Peyer's patch (tissue), 4 donors: Measurements from ENCODE around the gene EBP.
"Not testable (repeated sequence)": the region's sequence is repeated elsewhere in the genome, so short reads cannot be mapped to it uniquely, and the experiment has no call there.

ENCODE experiments used
- POLR2A ChIP-seq, 2 donors: fragments of 450-650 bp; IDR thresholded peaks; one replicate each; pipeline ENCODE4 v1.5.1; 2017; ENCODE audit warnings: antibody characterized with exemption in 2 of 2, mild to moderate bottlenecking in 2 of 2, moderate library complexity in 2 of 2
- TF ChIP-seq, protein P1 (sequence below), 6 experiments: fragments of 450-650 bp in 4 of 6; fragments of 200-600 bp in 2 of 6; sonication (generic) in 1 of 6; IDR thresholded peaks; one replicate each; pipeline ENCODE4 v1.5.1; 2017 to 2019; ENCODE audit warnings: antibody characterized with exemption in 6 of 6, mild to moderate bottlenecking in 3 of 6, moderate library complexity in 1 of 6

DNA sequence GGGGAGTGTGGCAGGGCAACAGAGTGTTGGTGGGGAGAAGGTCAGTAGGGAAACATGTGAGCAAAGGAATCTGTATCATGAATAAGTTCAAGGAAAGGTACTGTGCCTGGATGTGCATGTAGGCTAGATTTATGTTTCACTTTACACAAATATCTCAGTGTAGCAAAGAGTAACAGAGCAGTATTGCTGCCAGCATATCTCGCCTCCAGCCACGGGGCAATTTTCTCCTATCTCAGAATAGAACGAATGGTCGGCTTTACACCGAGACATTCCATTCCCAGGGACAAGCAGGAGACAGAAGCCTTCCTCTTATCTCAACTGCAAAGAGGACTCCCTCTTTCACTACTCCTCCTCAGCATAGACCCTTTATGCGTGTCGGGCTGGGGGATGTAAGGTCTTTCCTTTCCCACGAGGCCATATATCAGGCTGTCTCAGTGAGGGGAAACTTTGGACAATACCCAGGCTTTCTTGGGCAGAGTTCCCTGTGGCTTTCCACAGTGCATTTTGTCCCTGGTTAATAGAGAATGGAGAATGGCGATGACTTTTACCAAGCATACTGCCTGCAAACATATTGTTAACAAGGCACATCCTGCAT is 34.2 kb downstream of the EBP start:
- not testable (repeated sequence) for TF ChIP-seq POLR2A (IDR thresholded peaks at IDR 0.05)
- TF ChIP-seq, protein P1, sequence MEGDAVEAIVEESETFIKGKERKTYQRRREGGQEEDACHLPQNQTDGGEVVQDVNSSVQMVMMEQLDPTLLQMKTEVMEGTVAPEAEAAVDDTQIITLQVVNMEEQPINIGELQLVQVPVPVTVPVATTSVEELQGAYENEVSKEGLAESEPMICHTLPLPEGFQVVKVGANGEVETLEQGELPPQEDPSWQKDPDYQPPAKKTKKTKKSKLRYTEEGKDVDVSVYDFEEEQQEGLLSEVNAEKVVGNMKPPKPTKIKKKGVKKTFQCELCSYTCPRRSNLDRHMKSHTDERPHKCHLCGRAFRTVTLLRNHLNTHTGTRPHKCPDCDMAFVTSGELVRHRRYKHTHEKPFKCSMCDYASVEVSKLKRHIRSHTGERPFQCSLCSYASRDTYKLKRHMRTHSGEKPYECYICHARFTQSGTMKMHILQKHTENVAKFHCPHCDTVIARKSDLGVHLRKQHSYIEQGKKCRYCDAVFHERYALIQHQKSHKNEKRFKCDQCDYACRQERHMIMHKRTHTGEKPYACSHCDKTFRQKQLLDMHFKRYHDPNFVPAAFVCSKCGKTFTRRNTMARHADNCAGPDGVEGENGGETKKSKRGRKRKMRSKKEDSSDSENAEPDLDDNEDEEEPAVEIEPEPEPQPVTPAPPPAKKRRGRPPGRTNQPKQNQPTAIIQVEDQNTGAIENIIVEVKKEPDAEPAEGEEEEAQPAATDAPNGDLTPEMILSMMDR (IDR thresholded peaks at IDR 0.05) = not testable (repeated sequence)
